Right ventricle myocardium superior (tissue), 1 donor: ENCODE data around the gene GJA3. TPM values are rescaled to one million over a fixed set of nuclear protein-coding genes. Genes with fewer than 3 reads are reported as not detected.

Source experiments
- ATAC-seq: fragments of 200-7000 bp; cut with Tn5 transposase; one replicate; pipeline ENCODE4 v1.9.1; 2020; ENCODE audit warnings: mild to moderate bottlenecking; ENCODE audit not compliant: poor library complexity
- DNase-seq: peaks from one replicate; pipeline ENCODE4 v3.0.0-alpha.2; 2020
- intact Hi-C: fragments of 100-400 bp; cut with DNase I; formaldehyde crosslinking; loops from one replicate; pipeline ENCODE4 v1.11.2; 2022
- total RNA-seq: library from RNA; stranded (reverse); fragmentation: NEBNext Ultra II Directional; extraction: Animal tissue kit (Norgen Biotek cat#: 25700); gene quantifications from one replicate; pipeline ENCODE4 v1.2.1, GENCODE V29; 2021
- donor health status: DM: no; HTN: yes; CAD: no; lungs with severe emphysema.

The GJA3 gene
- total RNA-seq, 1 donor from 2014 or later, result 13.9 TPM

DNA sequence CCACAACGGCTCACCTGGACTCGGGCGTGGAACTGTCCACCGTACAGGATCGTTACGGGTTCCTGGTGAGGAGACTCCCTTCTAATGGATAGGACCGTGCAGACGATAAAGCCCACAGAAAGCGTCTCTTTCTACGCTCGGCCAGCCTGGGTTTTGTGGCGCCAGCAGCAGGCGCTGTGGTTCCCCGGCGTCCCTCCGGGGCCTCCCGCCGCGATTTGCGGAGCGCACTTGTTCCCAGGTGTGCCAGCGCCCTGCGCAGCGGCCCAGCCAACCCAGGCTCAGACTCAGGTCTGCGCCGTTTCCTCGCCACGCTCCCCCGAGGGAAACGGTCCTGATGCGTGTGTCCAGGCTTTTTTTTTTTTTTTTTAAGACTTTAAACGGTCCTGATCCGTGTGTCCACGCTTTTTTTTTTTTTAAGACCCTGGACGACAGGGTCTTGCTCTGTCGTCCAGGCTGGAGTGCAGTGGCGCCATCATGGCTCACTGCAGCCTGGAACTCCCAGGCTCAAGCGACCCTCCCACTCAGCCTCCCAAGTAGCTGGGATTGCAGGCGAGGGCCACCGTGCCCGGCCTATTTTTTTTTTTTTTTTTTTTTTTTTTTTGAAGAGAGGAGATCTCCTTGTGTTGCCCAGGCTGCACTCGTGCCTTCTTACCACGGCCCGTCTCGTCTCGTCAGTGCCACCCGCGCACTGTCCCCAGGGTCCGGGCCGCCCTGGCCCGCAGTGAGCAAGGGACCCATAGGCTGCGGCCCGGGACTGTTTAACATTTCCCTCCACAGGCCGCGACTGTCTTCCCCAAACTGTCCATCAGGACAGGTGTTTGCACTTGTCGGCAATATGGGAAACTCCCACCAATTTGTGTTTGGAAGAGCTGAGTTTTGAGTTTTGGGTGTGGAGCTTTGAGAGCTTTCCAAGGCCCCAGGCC lies 23.8 kb downstream of the GJA3 start:
- intact Hi-C loops, result no loop called here
- DNase-seq (no peak), ATAC-seq (no peak)

- no peak for DNase-seq
- intact Hi-C loops, result no loop called here
- ATAC-seq, result no peak
Measured at GRCh38 chr13:20134732-20135131, 26.1 kb downstream of the GJA3 start.

GRCh38 chr13:20132052-20132634 lies 28.7 kb downstream of the GJA3 start:
- ATAC-seq, result no peak

DNA sequence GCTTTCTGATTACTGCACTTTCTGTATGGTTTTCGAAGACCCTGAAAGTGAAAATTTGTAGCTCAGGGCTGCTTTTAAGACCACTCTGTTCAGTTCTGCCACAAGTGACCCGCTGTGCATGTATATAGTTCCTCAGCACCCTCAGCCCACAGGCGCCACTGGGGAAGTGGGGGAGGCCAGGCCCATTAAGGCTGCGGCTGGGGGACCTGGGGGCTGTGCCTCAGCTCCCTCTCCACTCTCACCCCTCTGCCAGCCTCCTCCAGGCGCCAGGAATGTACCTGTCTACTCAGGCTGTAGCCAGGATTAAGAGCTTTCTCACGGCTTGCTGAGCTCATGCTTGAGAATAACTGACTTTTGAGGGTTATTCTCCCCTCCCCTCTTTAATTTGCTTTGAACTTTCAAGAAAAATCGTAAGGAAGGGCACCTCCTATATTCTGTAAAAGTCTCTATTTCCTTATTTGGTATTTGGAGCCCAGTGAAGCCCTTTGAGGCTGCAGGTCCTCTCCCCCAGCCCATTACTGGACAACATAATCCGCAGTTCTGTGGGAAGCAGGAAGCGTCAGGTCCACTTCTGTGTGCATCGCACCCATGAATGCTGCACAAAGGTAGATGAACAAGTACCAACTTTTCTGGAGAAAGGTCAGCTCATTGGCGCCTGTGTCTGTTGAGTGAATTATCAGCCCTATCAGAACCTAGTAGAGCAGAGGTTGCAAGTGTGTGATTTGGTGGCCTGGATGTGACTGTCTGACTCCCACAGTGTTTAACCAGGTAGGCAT lies 29.6 kb downstream of the GJA3 start:
- ATAC-seq (no peak), DNase-seq (no peak)
- intact Hi-C loops, result no loop called here

More at GRCh38 chr13:20132052-20132634, 28.7 kb downstream of the GJA3 start:
- DNase-seq, result no peak
- intact Hi-C loops, result no loop called here

DNA sequence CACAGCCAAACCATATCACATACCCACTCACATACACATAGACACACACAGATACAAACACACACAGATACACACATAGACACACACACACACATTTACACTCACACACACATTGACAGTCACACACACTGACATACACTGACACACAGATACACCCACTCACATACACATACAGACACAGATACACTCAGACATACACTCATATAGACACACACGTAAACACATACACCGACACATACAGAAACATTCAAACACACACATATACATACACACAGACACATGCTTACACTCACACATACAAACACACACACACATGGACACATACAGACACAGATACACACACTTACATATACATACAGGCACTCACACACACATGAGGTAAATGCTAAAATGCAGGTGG lies 30.2 kb downstream of the GJA3 start:
- DNase-seq, result no peak
- no peak for ATAC-seq
- intact Hi-C loops, result no loop called here

DNA sequence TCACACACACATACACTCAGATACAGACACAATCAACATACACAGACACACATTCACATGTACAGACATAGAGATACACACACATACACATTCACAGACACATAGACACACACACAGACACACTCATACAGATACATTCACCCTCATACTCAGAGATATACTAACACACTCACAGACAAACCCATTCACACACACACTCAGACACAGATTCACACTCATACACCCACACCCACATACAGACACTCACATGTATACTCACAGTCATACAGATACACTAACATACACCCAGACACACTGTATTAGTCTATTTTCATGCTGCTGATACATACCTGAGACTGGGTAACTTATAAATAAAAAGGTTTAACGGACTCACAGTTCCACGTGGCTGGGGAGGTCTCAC lies 30.8 kb downstream of the GJA3 start:
- DNase-seq (no peak), ATAC-seq (no peak)
- intact Hi-C loops, result no loop called here

- intact Hi-C loops, result loop anchor here (5.0 kb wide), 1 partner anchor 33 kb away; the partner anchor contains the start of gene GJA3
- ATAC-seq (no peak), DNase-seq (no peak)
Measured at GRCh38 chr13:20129076-20129475, 31.8 kb downstream of the GJA3 start.

DNA sequence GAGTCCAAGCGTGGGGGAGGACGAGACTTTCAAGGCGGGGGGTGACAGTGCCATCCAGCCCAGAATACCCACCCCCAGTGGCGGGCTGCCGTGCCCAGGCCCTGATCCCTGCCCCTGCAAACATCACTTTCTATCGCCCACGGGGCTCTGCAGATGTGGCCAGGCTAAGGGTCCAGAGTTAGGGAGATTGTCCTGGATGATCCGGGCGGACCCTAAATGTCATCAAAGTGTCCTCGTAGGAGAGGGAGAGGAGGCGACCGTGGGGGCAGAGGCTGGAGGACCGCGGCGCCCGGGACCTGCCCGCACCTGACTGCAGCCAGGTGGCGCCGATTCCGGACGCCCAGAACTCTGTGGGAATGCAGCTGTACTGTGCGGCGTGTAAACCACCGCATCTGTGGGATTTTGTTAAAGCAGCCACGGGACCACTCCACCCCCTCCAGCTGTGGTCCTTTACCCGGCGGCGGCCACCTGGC lies 32.4 kb downstream of the GJA3 start:
- ATAC-seq (peak; percentile 38), DNase-seq (no peak)
- intact Hi-C loops, result loop anchor here (5.0 kb wide), 1 partner anchor 34 kb away; the partner anchor contains the start of gene GJA3

DNA sequence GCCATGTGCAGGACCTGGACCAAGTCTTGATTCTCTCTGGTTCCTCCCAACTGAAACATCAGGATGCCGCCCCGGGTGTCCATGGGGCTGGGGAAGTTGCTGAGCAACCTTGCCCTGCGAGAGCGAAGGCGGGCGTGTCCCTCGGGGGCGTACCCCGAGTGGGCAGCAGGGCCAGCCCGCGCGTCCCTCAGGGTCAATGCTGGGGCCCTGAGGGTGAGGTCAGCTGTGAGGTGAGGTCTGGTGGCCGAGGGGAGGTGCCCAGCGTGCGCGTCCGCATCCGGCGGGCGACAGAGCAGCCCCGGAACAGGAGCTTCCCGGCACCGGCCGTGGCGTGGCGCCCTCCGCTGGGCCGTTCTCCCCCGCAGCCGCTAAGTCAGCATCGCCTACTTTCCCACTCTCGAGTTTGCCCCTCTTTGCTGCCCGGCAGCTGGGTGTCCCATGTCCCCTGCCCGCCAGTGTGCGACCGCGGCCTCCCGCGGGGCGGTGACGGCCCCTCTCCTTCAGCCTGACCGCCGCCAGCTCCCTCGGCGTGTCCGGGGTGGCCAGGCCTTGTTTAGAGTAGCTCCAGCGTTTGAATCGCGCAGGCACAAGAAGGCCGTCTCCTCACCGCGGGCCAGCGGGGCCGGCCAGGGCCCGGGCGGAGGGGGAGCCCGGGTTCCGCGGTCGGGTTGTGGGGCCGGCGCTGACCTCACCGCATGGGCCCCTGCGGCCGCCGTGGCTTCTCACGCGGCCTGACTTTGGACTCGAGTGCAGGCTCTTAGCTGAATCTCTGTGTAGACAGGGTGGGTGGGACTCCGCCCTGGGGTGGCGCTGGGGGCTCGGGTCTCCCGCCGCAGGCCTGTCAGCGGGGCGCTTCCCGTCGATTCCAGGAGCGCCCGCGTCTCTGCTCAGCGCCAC lies 33.0 kb downstream of the GJA3 start:
- intact Hi-C loops, result loop anchor here (5.0 kb wide), 1 partner anchor 34 kb away; the partner anchor contains the start of gene GJA3
- DNase-seq (peak; percentile 84), ATAC-seq (peak; percentile 87)

DNA sequence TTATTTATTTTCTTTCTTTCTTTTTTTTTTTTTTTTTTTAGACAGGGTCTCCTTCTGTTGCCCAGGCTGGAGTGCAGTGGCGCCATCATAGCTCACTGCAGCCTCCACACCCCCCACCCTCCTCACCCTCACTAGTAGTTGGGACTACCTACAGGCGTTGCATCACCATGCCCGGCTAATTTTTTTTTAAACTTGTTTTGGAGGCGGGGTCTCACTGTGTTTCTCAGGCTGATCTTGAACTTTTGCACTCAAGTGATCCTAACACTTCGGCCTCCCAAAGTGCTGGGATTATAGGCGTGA lies 33.6 kb downstream of the GJA3 start:
- DNase-seq, result no peak

DNA sequence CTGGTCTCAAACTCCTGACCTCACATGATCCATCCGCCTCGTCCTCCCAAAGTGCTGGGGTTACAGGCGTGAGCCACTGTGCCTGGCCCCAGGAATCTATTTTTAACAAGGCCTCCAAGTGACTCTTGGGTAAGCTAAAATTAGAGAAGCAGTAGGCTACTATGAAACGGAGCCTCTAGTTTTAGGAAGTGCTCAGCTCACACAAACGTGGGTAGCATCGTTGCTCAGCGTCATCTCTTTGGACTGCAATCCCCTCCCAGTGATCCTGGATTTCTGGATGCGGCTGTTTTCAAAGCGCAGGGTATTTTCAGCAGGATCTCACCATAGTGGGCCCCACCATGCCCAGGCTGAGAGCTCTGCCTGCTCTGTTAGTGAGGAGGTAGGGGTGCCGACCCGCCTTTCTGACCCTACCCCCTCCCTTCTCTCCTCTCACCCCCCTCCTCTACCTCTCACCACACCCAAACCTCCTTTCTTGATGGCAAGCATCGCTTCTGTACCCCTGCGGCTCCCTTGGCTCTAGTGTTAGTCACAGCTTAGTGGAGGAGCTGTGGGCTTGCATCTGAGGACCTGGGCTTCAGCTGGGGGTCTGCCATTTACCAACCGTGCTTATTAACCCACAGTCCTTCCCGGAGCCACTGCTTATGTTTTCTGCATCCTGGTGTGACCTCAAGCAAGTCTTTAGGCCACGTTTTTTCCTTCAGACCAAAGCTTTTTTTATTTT lies 34.2 kb downstream of the GJA3 start:
- DNase-seq (no peak), ATAC-seq (peak; percentile 63)
- intact Hi-C loops, result loop anchor here (5.0 kb wide), 1 partner anchor 36 kb away; the partner anchor contains the start of gene GJA3

More for the DNA sequence above, 33.6 kb downstream of the GJA3 start:
- intact Hi-C loops, result loop anchor here (5.0 kb wide), 1 partner anchor 35 kb away; the partner anchor contains the start of gene GJA3
- ATAC-seq, result peak; percentile 14

- ATAC-seq (no peak), DNase-seq (no peak)
- intact Hi-C loops, result loop anchor here (5.0 kb wide), 1 partner anchor 37 kb away; the partner anchor contains the start of gene GJA3
Measured at GRCh38 chr13:20125783-20126165, 35.1 kb downstream of the GJA3 start.

GRCh38 chr13:20125129-20125782 lies 35.6 kb downstream of the GJA3 start:
- ATAC-seq, result no peak
- intact Hi-C loops, result loop anchor here (5.0 kb wide), 1 partner anchor 37 kb away; the partner anchor contains the start of gene GJA3
- DNase-seq, result no peak

GRCh38 chr13:20124303-20124702 lies 36.5 kb downstream of the GJA3 start:
- intact Hi-C loops, result no loop called here
- DNase-seq (no peak), ATAC-seq (no peak)

DNA sequence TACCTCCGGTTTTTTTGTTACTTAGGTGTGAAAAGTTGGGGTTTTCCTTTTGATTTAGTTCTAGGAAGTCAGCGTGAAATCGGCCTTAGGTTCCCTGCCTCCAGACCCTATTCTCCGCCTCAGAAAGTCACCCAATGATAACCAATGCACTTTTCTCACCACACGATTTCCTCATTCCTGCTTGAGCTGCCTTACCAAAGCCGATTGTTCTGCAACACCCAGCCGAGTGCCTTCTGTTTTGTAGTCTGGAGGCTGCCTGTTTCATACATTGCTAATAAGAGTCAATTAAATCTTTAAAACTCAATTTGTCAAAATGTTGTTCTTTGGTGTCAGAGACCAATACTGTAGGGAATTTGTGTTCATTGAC lies 39.7 kb downstream of the GJA3 start:
- intact Hi-C loops, result no loop called here

DNA sequence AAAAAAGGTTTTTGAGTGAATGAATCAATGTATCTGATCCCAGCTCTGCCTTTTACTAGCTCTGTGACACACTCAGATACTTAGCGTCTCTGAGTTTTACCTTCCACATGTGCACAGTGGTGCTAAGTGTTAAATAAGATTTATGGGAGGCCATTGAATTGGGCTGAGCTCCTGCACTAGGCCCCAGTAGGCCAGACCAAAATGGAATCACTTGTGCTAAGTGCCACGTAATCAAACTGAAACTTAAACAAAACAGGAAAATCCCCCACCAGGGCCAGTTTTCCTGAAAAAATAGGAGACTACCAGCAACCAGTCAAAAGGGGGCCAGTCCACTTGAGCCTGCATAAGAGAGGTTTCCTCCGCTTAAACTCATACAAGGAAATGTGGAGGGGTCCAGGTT lies 40.9 kb downstream of the GJA3 start:
- no peak for DNase-seq
- intact Hi-C loops, result no loop called here
- no peak for ATAC-seq

More for the DNA sequence above, 39.7 kb downstream of the GJA3 start:
- ATAC-seq (no peak), DNase-seq (no peak)
